Measurements from ENCODE around the gene ZNF296. TPM values are rescaled to one million over a fixed set of nuclear protein-coding genes. Genes with fewer than 3 reads are reported as not detected.
A peak's percentile ranks its signal among the peaks of the same experiment; 100 is the strongest.

The ZNF296 gene
- total RNA-seq, 2 experiments from 2014 or later: 5.0 to 6.3 TPM

DNA sequence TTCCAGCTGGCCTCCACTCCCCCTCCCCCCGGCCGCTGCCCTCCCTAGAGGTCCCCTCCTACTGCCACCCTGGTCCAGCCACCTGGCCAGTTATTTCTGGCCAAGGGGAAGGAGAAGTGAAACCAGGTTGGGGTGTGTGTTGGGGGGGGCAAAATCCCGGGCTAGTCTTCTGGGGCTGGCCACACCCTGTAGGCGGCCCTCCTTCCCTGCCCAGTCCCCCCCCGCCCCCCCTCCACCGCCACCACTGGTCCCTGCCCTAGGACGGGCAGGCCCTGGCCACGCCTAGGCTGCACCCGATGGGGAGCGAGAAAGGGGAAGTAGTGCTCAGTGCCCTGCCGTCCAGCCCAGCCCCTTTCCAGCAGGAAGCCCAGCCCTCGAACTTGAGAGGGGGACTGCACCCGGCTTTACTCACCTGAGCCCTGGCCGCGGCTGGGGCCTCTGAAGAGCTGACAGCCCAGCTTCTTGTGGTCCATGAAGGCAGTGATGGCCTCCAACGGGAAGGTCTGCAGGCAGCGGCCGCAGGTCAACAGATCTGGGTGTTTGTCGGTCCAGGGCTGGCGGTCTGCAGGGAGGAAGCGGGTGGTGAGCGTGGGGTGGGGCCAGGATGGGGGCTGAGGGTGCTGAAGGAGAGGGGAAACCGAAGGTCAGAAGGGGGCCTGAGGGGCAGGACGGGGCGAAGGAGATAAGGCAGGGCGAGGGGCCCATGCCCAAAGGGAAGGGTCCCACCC lies 813 bp downstream of the ZNF296 start:
- Mint-ChIP-seq H3K27ac (peak overlapping the region; percentile 77), H3K9me3 (no peaks in the 10 kb centered on the region), H3K27me3 (no peaks in the 10 kb centered on the region), H3K36me3 (ENCODE audit: low read depth) (peaks cover 18% of the 10 kb centered on the region), H3K4me1 (ENCODE audit: low read depth) (peaks cover 26% of the 10 kb centered on the region), H3K4me3 (peak overlapping the region; percentile 86)
- POLR2A ChIA-PET: interaction anchor here (1.0 to 2.1 kb wide), 4 partner anchors 9 to 103 kb away, joined by 3 to 9 read pairs (median 3); partner anchors contain the start of genes BLOC1S3 and TRAPPC6A
- CTCF ChIA-PET: interaction anchor here (1.9 to 2.0 kb wide), 2 partner anchors 16 to 50 kb away, joined by 6 to 10 read pairs; no protein-coding TSS in a partner anchor
- intact Hi-C loops (cut with micrococcal nuclease): no loop called here
- ATAC-seq (peak; percentile 46), DNase-seq (peak; percentile 60)
- TF ChIP-seq CTCF (IDR thresholded peaks at IDR 0.05): no peak

DNA sequence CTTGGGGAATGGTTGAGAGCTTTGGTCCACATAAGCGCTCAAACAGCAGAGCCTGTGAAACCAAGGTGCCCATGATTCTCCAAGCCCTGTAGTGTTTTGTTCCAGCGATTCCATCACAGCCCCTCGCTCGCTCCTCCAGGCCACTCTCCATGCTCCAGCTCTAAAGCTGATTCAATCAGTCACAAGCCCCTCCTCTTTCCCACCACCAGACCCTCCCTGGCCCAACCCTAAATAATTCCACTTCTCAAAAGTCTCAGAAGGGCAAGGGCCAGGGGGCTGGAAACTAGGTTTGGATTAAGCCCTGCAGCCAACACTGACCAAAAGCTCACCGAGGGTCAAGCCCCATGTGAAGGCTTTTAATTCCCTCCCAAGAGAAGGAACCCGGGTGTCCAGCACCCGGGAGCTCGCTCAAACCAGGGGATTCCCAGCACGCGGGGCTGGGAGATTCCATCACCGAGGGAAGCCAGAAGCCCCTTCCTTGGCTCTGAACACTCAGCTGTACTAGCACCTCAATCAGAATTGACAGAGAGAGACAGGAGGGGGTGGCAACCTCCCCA lies 1.5 kb downstream of the ZNF296 start:
- no peak for TF ChIP-seq CTCF (IDR thresholded peaks at IDR 0.05)
- intact Hi-C loops (cut with micrococcal nuclease): no loop called here
- Mint-ChIP-seq H3K27me3 (no peaks in the 10 kb centered on the region), H3K4me1 (ENCODE audit: low read depth) (peaks cover 25% of the 10 kb centered on the region), H3K4me3 (peak overlapping the region; percentile 86), H3K27ac (peak overlapping the region; percentile 49), H3K9me3 (no peaks in the 10 kb centered on the region), H3K36me3 (ENCODE audit: low read depth) (peaks cover 18% of the 10 kb centered on the region)
- ATAC-seq: no peak
- ChIA-PET POLR2A (interaction anchor here (1.0 to 2.1 kb wide), 4 partner anchors 8 to 104 kb away, joined by 3 to 9 read pairs (median 3); partner anchors contain the start of genes BLOC1S3 and TRAPPC6A), CTCF (interaction anchor here (1.9 to 2.0 kb wide), 2 partner anchors 15 to 50 kb away, joined by 6 to 10 read pairs; no protein-coding TSS in a partner anchor)
- DNase-seq: no peak

DNA sequence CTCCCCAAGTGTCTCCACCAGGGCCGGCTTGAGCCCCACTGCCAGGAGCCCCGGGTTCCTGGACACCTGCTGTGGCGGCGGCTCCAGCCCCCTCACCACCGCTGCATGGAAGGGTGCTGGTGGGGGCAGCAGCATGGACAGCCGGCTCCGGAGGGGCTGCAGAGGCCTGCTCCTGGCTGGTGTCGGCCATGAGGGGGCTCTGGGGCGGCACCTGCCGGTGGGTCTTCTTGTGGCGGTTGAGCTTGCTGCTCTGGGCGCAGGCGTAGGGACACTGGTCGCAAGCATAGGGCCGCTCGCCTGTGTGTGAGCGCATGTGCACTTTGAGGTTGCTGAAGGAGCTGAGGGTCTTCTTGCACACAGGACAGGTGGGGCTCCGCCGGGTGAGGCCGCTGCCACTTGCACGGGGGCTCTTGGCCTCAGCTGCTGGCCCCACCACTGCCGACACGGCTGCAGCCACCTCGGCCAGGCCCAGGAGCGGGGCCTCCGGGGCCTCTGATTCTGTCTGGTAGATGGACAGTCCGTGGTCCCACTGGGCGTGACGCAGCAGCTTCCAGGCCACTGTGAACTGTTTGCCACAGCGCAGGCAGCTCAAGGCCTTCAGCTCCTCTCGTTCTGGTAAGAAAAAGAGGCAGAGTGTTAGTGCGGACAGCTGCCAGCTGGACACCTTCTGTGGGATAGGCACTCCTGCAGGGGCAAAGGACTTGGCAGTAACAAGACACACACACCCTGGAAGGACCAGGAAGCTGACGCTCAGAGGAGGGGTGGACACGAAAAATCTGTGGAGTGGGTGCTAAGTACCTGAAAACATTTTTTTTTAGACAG lies 4.1 kb downstream of the ZNF296 start:
- H3K27ac Mint-ChIP-seq: no peak overlapping the region
- TF ChIP-seq CTCF (IDR thresholded peaks at IDR 0.05): no peak
- H3K4me1 Mint-ChIP-seq (ENCODE audit: low read depth): peaks cover 12% of the 10 kb centered on the region
- POLR2A ChIA-PET: interaction anchor here (0.8 to 1.5 kb wide), 3 partner anchors 15 to 33 kb away, joined by 3 to 4 read pairs (median 4); no protein-coding TSS in a partner anchor
- intact Hi-C loops (cut with micrococcal nuclease): no loop called here
- H3K36me3 Mint-ChIP-seq (ENCODE audit: low read depth): peaks cover 18% of the 10 kb centered on the region
- H3K9me3 Mint-ChIP-seq: no peaks in the 10 kb centered on the region
- no peak for ATAC-seq
- H3K4me3 Mint-ChIP-seq: no peak overlapping the region
- no peaks in the 10 kb centered on the region for H3K27me3 Mint-ChIP-seq
- no peak for DNase-seq
- CTCF ChIA-PET: interaction anchor here (1.6 kb wide), 1 partner anchor 12 kb away, joined by 7 read pairs; no protein-coding TSS in a partner anchor

DNA sequence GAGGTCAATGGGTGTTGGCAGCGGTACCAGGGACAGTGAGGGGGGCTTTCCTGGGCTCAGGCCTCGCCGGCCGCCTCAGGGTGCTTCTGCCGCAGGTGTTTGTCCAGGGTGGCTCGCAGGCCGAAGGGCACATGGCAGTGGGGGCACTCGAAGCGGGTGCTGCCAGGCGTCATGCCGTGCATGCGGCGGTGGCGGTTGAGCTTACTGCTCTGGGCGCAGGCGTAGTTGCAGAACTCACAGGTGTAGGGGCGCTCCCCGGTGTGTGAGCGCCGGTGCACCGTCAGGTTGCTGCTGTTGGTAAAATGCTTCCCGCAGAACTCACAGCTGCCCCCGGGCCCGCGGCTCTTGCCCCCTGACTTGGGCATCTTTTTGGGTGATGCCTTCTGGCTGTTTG lies 4.7 kb downstream of the ZNF296 start:
- Mint-ChIP-seq H3K36me3 (ENCODE audit: low read depth) (peaks cover 18% of the 10 kb centered on the region), H3K4me3 (no peak overlapping the region), H3K4me1 (ENCODE audit: low read depth) (peaks cover 5% of the 10 kb centered on the region), H3K27me3 (no peaks in the 10 kb centered on the region), H3K9me3 (no peaks in the 10 kb centered on the region), H3K27ac (no peak overlapping the region)
- intact Hi-C loops (cut with micrococcal nuclease): no loop called here
- CTCF ChIA-PET: interaction anchor here (1.6 kb wide), 1 partner anchor 12 kb away, joined by 7 read pairs; no protein-coding TSS in a partner anchor
- ATAC-seq (no peak), DNase-seq (no peak)
- TF ChIP-seq CTCF (IDR thresholded peaks at IDR 0.05): no peak
- POLR2A ChIA-PET: interaction anchor here (0.8 kb wide), 1 partner anchor 32 kb away, joined by 3 read pairs; the partner anchor contains the start of gene CLASRP

Data from activated CD8-positive, alpha-beta T cell treated with anti-CD3 and anti-CD28 coated beads for 36 hours (primary cell).